ENCODE data around the gene REP15.
"Not testable (repeated sequence)": the region's sequence is repeated elsewhere in the genome, so short reads cannot be mapped to it uniquely, and the experiment has no call there.

REP15 gene

DNA sequence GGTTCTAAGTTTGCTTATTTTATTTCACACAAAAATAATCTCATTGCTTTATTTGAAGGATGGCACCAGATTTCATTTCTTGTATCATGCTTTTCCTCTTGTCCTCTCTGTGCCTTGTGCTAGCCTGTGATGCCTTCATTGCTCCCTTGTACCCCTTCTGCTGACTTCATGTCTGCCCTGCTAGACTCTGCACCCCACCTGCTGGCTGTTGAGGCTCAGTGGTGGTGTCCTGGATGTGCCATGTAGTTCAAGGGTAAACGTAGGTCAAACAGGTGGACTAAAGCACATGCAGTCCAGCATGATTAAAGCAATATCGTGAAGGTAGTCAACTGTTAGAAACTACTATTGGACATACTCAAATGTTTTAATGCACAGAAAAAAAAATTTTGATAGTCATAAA is 36.0 kb downstream of the REP15 start:
- H3K4me3 ChIP-seq (ENCODE audit: low read depth, low read length): no peak overlapping the region
- DNase-seq (ENCODE audit: low read depth): no peak
- TF ChIP-seq, protein P1, sequence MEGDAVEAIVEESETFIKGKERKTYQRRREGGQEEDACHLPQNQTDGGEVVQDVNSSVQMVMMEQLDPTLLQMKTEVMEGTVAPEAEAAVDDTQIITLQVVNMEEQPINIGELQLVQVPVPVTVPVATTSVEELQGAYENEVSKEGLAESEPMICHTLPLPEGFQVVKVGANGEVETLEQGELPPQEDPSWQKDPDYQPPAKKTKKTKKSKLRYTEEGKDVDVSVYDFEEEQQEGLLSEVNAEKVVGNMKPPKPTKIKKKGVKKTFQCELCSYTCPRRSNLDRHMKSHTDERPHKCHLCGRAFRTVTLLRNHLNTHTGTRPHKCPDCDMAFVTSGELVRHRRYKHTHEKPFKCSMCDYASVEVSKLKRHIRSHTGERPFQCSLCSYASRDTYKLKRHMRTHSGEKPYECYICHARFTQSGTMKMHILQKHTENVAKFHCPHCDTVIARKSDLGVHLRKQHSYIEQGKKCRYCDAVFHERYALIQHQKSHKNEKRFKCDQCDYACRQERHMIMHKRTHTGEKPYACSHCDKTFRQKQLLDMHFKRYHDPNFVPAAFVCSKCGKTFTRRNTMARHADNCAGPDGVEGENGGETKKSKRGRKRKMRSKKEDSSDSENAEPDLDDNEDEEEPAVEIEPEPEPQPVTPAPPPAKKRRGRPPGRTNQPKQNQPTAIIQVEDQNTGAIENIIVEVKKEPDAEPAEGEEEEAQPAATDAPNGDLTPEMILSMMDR (IDR thresholded peaks at IDR 0.05; ENCODE audit: control insufficient read depth, extremely low read depth, insufficient read depth): peak; percentile 39

DNA sequence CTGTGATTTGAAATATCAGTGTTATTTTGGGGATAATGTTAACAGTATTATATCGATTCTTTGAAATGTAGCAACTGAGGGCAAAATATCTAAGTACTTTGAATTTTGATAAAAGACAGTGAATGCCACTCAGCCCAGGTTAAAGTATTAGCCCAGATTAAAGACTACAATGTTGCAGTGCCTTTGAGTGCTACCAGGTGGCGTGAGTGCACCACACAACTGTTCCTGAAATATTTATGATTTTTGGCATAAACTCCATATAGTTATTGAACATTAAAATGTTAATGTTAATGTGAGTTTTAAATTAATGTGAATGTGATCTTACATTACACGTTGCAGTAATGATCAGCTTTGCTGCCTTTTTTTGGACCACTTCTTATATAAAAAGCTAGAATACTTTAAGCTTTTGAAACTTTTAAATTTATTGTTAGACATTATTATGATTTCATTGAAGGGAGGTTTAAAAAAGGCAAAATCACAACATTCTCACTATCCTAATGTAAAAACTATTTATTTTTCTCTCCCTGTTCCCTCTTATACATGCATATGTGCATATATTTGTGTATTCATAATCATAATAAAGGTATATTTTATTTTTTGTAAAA is 36.9 kb downstream of the REP15 start:
- TF ChIP-seq, protein P1 (IDR thresholded peaks at IDR 0.05; ENCODE audit: control insufficient read depth, extremely low read depth, insufficient read depth): peak; percentile 90
- DNase-seq (ENCODE audit: low read depth): no peak
- H3K4me3 ChIP-seq (ENCODE audit: low read depth, low read length): no peak overlapping the region

DNA sequence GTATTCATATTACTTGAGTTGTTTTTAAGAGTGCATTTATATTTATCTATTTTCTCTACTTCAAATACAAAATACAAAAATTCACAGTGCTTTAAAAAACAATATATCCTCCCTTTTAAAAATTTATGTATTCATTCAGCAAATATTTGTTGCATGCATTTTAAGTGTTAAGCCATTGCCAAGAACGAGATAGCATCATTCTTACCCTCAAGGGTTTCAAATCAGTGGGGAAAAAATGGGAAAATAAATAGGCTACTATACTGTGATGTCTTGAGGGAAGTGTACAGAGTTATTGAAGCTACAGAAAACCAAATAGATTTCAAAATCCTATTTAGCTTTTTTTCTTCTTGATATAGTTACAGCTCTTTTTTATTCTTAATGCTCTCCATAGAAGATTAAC is 37.5 kb downstream of the REP15 start:
- no peak for DNase-seq (ENCODE audit: low read depth)
- TF ChIP-seq, protein P1 (IDR thresholded peaks at IDR 0.05; ENCODE audit: control insufficient read depth, extremely low read depth, insufficient read depth): no peak
- H3K4me3 ChIP-seq (ENCODE audit: low read depth, low read length): no peak overlapping the region

DNA sequence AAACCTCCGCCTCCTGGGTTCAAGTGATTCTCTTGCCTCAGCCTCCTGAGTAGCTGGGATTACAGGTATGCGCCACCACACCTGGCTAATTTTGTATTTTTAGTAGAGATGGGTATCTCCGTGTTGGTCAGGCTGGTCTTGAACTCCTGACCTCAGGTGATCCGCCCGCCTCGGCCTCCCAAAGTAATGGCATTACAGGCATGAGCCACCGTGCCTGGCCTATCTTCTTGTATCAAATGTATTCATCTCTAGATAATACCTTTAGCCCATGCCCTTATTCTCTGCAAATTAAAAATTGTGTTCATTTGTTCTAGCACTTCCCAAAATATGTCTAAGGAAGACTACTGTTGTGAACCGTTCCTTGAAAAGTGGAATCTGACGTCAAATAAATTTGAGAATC is 38.1 kb downstream of the REP15 start:
- not testable (repeated sequence) for DNase-seq (ENCODE audit: low read depth); H3K4me3 ChIP-seq (ENCODE audit: low read depth, low read length)

DNA sequence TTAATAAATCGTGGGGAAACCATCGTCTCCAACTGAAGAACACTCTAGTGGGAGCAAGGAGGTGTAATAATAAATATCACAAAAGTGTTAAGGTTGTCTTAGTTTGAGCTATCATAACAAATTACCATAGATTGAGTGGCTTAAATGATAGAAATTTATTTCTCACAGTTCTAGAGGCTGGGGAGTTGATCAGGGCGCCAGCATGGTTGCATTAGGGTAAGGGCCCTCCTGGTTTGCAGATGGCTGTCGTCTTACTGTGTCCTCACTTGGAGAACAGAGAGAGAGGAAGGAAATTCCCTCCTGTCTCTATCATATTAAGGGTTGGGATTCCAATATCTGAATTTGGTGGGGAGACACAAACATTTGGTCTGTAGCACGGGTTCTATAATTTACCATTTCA is 47.4 kb downstream of the REP15 start:
- no peak overlapping the region for H3K4me3 ChIP-seq (ENCODE audit: low read depth, low read length)
- no peak for DNase-seq (ENCODE audit: low read depth)
- TF ChIP-seq, protein P1 (IDR thresholded peaks at IDR 0.05; ENCODE audit: control insufficient read depth, extremely low read depth, insufficient read depth): no peak

DNA sequence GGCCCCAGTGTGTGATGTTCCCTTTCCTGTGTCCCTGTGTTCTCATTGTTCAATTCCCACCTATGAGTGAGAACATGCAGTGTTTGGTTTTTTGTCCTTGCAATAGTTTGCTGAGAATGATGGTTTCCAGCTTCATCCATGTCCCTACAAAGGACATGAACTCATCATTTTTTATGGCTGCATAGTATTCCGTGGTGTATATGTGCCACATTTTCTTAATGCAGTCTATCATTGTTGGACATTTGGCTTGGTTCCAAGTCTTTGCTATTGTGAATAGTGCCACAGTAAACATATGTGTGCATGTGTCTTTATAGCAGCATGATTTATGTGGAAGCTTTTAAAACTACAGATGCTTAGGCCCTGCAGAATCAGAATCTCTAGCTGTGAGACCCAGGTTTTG is 49.5 kb downstream of the REP15 start:
- DNase-seq (ENCODE audit: low read depth); H3K4me3 ChIP-seq (ENCODE audit: low read depth, low read length): not testable (repeated sequence)

Data from LNCaP clone FGC (cell line).